ENCODE results near the gene CENPN. TPM values are rescaled to one million over a fixed set of nuclear protein-coding genes. Genes with fewer than 3 reads are reported as not detected.

Gene CENPN
- total RNA-seq, 1 donor from 2014 or later: 66.3 TPM

DNA sequence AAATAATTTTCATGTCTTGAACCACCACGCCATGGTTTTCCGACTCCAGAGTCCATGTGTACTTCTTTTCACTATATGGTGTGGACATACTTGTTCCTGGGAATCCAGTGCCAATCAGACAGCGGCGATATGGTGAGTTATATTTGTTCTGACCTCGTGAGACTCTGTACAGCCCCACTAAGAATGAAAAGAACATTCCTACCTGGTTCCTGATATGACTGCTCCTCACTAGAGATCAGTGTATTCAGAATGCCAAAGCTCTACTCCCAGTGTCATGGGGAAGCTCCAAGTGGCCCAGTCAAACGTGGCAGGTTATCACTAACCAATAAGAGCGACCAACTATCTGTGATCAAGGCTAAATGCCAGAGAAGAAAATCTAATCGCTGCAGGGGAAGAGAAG is 64.0 kb downstream of the CENPN start:
- H3K4me1 Mint-ChIP-seq: peaks cover 17% of the 10 kb centered on the region
- H3K27ac Mint-ChIP-seq (ENCODE audit: unreplicated experiment): no peak overlapping the region
- H3K36me3 Mint-ChIP-seq (ENCODE audit: low read depth): no peaks in the 10 kb centered on the region
- TF ChIP-seq, protein P1, sequence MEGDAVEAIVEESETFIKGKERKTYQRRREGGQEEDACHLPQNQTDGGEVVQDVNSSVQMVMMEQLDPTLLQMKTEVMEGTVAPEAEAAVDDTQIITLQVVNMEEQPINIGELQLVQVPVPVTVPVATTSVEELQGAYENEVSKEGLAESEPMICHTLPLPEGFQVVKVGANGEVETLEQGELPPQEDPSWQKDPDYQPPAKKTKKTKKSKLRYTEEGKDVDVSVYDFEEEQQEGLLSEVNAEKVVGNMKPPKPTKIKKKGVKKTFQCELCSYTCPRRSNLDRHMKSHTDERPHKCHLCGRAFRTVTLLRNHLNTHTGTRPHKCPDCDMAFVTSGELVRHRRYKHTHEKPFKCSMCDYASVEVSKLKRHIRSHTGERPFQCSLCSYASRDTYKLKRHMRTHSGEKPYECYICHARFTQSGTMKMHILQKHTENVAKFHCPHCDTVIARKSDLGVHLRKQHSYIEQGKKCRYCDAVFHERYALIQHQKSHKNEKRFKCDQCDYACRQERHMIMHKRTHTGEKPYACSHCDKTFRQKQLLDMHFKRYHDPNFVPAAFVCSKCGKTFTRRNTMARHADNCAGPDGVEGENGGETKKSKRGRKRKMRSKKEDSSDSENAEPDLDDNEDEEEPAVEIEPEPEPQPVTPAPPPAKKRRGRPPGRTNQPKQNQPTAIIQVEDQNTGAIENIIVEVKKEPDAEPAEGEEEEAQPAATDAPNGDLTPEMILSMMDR (conservative IDR thresholded peaks at IDR 0.05): no peak
- no peak overlapping the region for H3K4me3 Mint-ChIP-seq
- no peak for DNase-seq (ENCODE audit: low read depth, low spot score)
- no peaks in the 10 kb centered on the region for H3K27me3 Mint-ChIP-seq (ENCODE audit: low read depth)
- H3K9me3 Mint-ChIP-seq: no peaks in the 10 kb centered on the region

DNA sequence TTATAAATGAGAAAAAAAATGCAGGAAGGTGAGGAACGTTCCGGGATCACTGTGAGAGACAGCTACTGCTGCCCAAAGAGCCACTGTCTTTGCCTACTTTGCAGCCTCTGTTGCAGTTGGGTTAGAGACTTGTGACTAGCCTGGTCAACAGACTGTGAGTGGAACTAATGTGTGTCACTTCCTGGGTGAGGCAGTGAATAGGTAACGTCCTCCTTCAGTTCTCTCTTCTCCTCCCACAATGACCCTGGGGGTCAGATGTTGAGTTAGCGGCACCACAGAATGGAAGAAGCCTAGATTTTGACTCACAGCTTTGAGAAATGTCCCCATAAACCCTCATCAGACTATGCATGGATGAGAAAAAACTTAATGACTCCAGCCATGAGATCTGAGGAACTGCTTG is 64.8 kb downstream of the CENPN start:
- Mint-ChIP-seq H3K27ac (ENCODE audit: unreplicated experiment) (peak overlapping the region; percentile 85), H3K9me3 (no peaks in the 10 kb centered on the region)

DNA sequence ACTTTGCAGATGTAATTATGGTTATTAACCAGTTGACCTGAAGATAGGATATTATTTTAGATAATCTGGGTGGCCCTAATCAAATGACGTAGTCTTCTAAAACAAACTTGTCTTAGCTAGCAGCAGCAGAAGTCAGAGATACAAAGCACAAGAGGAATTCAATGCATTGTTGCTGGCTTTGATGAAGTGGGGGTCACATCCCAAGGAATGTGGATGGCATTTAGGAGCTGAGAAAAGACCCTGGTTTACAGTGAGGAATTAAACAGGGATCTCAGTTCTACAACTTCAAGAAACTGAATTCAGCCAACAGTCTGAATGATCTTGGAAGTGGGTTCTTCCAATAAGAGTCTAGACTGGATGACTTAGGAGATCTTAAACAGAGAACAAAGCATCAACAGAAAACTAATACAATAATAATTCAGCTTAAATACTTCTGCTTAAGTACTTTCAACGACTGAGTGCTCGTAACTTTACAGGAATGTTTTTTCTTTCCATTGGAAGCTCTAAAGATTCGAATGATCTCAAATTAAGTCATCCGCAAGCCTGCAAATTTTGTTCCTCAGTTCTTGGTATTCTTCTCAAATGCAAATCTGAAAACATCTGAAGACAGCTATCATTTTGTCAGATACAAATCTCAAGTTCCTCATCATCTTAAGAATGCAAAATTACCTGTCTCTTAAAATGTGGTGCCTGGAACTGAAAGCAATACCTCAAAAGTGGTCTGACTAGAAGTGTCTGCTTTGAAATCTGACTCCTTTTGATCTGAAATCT is 66.7 kb downstream of the CENPN start:
- TF ChIP-seq, protein P1 (conservative IDR thresholded peaks at IDR 0.05): no peak
- Mint-ChIP-seq H3K4me3 (no peak overlapping the region), H3K36me3 (ENCODE audit: low read depth) (no peaks in the 10 kb centered on the region), H3K9me3 (no peaks in the 10 kb centered on the region), H3K27ac (ENCODE audit: unreplicated experiment) (no peak overlapping the region), H3K27me3 (ENCODE audit: low read depth) (no peaks in the 10 kb centered on the region), H3K4me1 (peaks cover 8% of the 10 kb centered on the region)
- DNase-seq (ENCODE audit: low read depth, low spot score): no peak

More for the DNA sequence above, 64.8 kb downstream of the CENPN start:
- TF ChIP-seq, protein P1 (conservative IDR thresholded peaks at IDR 0.05): no peak
- Mint-ChIP-seq H3K4me1 (peaks cover 9% of the 10 kb centered on the region), H3K36me3 (ENCODE audit: low read depth) (no peaks in the 10 kb centered on the region), H3K4me3 (no peak overlapping the region), H3K27me3 (ENCODE audit: low read depth) (no peaks in the 10 kb centered on the region)
- DNase-seq (ENCODE audit: low read depth, low spot score): no peak

DNA sequence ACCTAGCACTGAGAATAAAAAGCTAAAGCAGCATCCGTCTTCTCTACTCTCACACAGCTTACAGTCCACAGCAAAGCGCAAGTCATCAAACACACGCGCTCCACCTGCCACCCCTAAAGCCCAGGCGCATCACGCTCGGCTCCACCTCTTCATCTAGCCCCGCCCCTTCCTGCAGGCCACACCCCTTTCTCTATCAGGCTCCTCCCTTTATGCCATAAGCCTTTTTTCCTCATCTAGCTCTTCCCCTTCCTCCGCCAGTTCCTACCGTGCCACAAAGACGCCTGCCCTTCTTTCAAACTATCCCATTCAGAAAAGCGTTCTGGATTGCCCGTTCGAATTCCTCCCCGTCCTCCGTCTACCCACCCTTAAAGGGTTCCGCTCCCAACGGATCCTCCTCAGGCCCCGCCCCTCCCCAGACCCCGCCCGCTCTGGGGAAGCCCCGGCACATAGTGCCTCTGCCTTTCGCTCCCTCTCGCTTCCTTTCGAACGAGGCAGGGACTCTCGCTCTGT is 69.6 kb downstream of the CENPN start:
- Mint-ChIP-seq H3K27me3 (ENCODE audit: low read depth) (no peaks in the 10 kb centered on the region), H3K36me3 (ENCODE audit: low read depth) (no peaks in the 10 kb centered on the region), H3K27ac (ENCODE audit: unreplicated experiment) (no peak overlapping the region), H3K4me3 (no peak overlapping the region), H3K9me3 (no peaks in the 10 kb centered on the region), H3K4me1 (peaks cover 8% of the 10 kb centered on the region)
- TF ChIP-seq, protein P1 (conservative IDR thresholded peaks at IDR 0.05): no peak
- DNase-seq (ENCODE audit: low read depth, low spot score): peak; percentile 85

DNA sequence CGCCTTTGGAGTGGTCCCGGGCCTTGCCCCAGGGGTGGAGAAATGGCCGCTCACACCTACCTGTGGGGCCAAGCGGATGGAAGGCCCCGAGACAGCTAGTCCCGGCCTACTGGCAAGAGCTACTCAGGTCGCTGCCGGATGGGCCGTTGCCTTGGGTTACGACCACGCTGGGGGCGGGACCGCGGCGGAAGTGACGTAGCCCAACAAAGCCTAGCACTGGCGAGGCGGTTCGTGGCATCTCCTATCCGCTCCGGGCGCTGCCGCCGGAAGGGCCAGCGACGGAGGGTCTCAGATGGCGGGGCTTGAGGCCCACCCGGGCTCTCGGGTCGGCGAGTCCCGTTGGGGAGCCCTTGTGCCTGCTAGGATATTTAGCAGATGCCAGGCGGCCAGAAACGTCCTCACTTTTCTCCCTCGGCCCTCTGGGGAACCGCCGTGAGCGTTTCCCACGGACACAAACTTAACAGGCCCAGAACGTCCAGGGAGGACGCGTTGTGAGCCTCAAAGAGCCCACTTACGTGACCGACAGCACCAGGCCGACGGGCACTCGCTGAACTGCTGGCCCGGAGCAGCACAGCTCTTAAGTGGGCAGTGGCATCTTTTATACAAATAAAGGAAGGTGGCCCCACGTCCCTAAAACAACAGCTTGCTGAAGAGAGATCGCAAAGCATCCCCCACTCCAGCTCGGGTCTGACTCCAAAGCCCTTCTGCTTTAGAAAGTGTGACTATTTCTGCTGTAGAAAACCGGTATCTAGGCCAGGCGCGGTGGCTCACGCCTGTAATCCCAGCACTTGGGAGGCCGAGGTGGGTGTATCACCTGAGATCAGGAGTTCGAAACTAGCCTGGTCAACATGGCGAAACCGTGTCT is 70.3 kb downstream of the CENPN start, which contains the start of gene C16orf46:
Gene C16orf46 (minus strand): TSS at position 163 of the 865 bp plus-strand sequence. CDS start 13,283 bp downstream, outside the sequence.
- peak; percentile 96 for DNase-seq (ENCODE audit: low read depth, low spot score)
- Mint-ChIP-seq H3K27ac (ENCODE audit: unreplicated experiment) (peak within 1 kb of the TSS; percentile 97), H3K4me1 (peaks cover 4% of the 10 kb centered on the region)

More for the DNA sequence above, 70.3 kb downstream of the CENPN start, which contains the start of gene C16orf46:
- TF ChIP-seq, protein P1 (conservative IDR thresholded peaks at IDR 0.05): no peak
- Mint-ChIP-seq H3K27me3 (ENCODE audit: low read depth) (no peaks in the 10 kb centered on the region), H3K36me3 (ENCODE audit: low read depth) (no peaks in the 10 kb centered on the region), H3K9me3 (no peaks in the 10 kb centered on the region), H3K4me3 (no peak within 1 kb of the TSS)
